Fibroblast of peridontal ligament (primary cell): ENCODE results near the gene OGFR.

Source experiments
- DNase-seq: peaks from one replicate; pipeline ENCODE4 v3.0.0-alpha.2; 2010; ENCODE audit errors: extremely low read depth

OGFR gene

DNA sequence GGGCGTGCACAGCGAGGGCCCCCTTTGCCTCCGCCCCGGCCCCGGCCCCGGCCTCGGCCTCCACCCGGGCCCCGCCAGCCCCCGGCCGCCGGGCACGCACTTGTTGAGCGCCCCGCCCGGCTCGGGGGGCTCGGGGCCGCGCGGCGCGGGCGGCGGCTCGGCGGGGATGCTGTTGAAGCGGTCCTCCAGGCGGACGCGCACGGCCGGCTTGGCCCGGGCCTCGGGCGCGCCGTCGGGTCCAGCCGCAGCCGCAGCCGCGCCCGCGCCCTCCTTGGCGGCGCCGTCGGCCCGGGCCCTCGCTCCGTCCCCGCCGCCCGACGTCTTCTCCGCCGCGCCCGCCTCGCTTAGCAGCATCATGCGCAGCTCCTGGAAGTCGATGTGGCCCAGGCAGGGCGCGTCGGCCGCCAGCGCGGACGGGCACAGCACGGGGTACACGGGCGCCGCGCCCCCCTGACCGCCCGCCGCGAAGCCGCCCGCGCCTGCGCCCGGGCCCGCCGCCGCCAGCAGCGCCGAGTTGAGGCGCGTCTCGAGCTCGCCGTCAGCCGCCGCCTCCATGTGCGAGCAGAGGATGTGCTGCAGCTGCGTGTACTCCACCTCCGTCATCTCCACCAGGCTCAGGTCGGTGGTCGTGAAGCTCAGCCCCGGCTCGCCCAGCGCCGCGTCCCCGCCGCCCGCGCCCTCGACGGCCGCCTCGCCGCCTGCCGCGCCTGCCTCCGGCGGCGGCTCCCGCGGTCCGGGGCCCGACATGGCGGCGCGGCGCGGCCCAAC is 56.5 kb downstream of the OGFR start:
- no peak for DNase-seq

DNA sequence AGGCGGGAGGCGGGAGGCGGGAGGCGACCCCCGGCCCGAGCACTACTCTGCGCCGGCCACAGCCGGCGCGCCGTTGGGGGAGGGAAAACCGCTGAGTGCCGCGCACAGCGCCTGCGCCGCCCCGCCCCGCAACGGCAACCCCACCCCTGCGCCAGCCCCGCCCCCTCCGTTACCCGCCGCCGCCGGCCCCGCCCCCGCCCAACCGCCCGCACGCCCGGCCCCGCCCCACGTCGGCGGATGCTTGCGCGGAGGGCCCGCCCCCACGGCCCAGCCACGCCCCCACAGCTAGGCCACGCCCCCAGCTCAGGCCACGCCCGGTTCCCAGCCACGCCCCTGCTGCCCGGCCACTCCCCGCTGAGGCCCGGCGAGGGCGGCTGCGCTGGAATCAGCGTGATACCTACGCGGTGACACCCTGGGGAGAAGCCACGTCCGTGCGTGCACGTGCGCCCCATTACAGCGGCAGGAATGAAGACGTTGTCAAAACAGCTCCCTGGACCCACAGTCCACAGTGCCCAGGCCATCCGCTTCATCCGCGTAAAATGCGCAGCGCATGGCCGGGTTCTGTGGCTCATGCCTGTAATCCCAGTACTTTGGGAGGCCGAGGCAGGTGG is 57.2 kb downstream of the OGFR start, which contains the start of gene TCFL5:
TCFL5 (minus strand) TSS at position 97 of the 611 bp plus-strand sequence. CDS start 152 bp downstream, outside the sequence.
- DNase-seq: peak; percentile 75
